ENCODE results near the gene CNIH2. TPM values are rescaled to one million over a fixed set of nuclear protein-coding genes. Genes with fewer than 3 reads are reported as not detected.

The CNIH2 gene
- total RNA-seq, 1 experiment from 2014 or later = 1.3 TPM

DNA sequence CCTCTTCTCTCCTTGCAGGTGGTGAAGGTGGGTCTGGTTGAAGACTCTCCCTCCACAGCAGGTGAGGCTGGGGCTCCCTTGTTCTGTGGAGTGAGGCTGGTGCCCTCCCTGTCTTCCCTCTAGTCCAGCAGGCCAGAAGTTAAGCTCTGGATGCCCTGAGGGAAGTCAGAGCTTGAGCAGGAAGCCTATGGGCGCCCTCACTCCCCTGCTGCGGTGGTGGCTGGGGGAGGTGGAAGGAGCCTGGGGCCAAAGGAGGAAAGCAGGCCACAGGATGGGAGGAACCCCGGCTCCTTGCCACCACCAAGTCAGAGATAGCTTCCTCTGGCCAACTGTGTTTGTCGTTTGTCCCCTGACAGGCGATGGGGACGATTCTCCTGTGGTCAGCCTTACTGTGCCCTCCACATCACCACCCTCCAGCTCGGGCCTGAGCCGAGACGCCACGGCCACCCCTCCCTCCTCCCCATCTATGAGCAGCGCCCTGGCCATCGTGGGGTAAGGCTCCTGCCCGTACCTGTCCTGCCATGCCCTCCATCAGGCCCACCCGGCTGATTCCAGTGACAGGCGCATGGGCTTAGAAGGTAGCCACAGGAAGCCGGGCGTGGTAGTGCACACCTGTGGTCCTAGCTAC lies 39.1 kb upstream of the CNIH2 start:
- H3K4me2 ChIP-seq (ENCODE audit: low read length) = no peak overlapping the region
- no peaks in the 10 kb centered on the region for H3K9me2 ChIP-seq (ENCODE audit: insufficient read depth)
- H3K27me3 ChIP-seq (ENCODE audit: insufficient read depth, low read length) = no peaks in the 10 kb centered on the region
- H3K4me3 ChIP-seq (replicated peaks in 1 of 2; ENCODE audit: low read depth in 1 of 2, low read length in 2 of 2) = no peak overlapping the region
- TF ChIP-seq EGR1 (IDR thresholded peaks at IDR 0.05; ENCODE audit: low read depth) (no peak), JUND (IDR thresholded peaks at IDR 0.05) (no peak), RAD21 (IDR thresholded peaks at IDR 0.05; ENCODE audit: low read depth) (no peak), CEBPB (IDR thresholded peaks at IDR 0.05; ENCODE audit: low read depth) (no peak), CBX3 (IDR thresholded peaks at IDR 0.05; ENCODE audit: low read depth) (no peak), FOSL1 (IDR thresholded peaks at IDR 0.05; ENCODE audit: low read depth) (no peak), POLR2A (IDR thresholded peaks at IDR 0.05; ENCODE audit: borderline replicate concordance, extremely low read depth, insufficient read depth, insufficient read length) (no peak), ZFX (IDR thresholded peaks at IDR 0.05) (no peak), TCF7L2 (IDR thresholded peaks at IDR 0.05; ENCODE audit: borderline replicate concordance, extremely low read depth, insufficient read depth, insufficient read length) (no peak), EZH2phosphoT487 (IDR thresholded peaks at IDR 0.05; ENCODE audit: borderline replicate concordance) (no peak), YY1 (IDR thresholded peaks at IDR 0.05; ENCODE audit: extremely low read depth, insufficient replicate concordance, low read depth, low read length) (no peak), ZNF274 (IDR thresholded peaks at IDR 0.05; ENCODE audit: low read depth, low read length) (no peak), POLR2AphosphoS5 (IDR thresholded peaks at IDR 0.05; ENCODE audit: low read depth, low read length) (no peak), EZH2 (IDR thresholded peaks at IDR 0.05) (no peak), SIN3A (IDR thresholded peaks at IDR 0.05; ENCODE audit: low read depth) (no peak), ELF1 (IDR thresholded peaks at IDR 0.05; ENCODE audit: borderline replicate concordance, low read depth) (no peak)
- TF ChIP-seq, protein P1, sequence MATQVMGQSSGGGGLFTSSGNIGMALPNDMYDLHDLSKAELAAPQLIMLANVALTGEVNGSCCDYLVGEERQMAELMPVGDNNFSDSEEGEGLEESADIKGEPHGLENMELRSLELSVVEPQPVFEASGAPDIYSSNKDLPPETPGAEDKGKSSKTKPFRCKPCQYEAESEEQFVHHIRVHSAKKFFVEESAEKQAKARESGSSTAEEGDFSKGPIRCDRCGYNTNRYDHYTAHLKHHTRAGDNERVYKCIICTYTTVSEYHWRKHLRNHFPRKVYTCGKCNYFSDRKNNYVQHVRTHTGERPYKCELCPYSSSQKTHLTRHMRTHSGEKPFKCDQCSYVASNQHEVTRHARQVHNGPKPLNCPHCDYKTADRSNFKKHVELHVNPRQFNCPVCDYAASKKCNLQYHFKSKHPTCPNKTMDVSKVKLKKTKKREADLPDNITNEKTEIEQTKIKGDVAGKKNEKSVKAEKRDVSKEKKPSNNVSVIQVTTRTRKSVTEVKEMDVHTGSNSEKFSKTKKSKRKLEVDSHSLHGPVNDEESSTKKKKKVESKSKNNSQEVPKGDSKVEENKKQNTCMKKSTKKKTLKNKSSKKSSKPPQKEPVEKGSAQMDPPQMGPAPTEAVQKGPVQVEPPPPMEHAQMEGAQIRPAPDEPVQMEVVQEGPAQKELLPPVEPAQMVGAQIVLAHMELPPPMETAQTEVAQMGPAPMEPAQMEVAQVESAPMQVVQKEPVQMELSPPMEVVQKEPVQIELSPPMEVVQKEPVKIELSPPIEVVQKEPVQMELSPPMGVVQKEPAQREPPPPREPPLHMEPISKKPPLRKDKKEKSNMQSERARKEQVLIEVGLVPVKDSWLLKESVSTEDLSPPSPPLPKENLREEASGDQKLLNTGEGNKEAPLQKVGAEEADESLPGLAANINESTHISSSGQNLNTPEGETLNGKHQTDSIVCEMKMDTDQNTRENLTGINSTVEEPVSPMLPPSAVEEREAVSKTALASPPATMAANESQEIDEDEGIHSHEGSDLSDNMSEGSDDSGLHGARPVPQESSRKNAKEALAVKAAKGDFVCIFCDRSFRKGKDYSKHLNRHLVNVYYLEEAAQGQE (IDR thresholded peaks at IDR 0.05; ENCODE audit: low read depth) = no peak
- TF ChIP-seq, protein P2, sequence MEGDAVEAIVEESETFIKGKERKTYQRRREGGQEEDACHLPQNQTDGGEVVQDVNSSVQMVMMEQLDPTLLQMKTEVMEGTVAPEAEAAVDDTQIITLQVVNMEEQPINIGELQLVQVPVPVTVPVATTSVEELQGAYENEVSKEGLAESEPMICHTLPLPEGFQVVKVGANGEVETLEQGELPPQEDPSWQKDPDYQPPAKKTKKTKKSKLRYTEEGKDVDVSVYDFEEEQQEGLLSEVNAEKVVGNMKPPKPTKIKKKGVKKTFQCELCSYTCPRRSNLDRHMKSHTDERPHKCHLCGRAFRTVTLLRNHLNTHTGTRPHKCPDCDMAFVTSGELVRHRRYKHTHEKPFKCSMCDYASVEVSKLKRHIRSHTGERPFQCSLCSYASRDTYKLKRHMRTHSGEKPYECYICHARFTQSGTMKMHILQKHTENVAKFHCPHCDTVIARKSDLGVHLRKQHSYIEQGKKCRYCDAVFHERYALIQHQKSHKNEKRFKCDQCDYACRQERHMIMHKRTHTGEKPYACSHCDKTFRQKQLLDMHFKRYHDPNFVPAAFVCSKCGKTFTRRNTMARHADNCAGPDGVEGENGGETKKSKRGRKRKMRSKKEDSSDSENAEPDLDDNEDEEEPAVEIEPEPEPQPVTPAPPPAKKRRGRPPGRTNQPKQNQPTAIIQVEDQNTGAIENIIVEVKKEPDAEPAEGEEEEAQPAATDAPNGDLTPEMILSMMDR (IDR thresholded peaks at IDR 0.05 in 2 of 3, conservative IDR thresholded peaks at IDR 0.05 in 1 of 3; ENCODE audit: borderline replicate concordance in 1 of 3, insufficient read depth in 1 of 3, low read depth in 2 of 3, low read length in 2 of 3) = no peak
- TF ChIP-seq, protein P3, sequence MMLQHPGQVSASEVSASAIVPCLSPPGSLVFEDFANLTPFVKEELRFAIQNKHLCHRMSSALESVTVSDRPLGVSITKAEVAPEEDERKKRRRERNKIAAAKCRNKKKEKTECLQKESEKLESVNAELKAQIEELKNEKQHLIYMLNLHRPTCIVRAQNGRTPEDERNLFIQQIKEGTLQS (IDR thresholded peaks at IDR 0.05) = no peak
- TF ChIP-seq, protein P4, sequence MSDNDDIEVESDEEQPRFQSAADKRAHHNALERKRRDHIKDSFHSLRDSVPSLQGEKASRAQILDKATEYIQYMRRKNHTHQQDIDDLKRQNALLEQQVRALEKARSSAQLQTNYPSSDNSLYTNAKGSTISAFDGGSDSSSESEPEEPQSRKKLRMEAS (IDR thresholded peaks at IDR 0.05) = no peak
- H3K27ac ChIP-seq (ENCODE audit: low read depth, low read length) = no peak overlapping the region
- POLR2A ChIA-PET = no interaction called here
- H3K9ac ChIP-seq (ENCODE audit: low read length) = no peak overlapping the region
- no TSS peak for BruUV-seq (replicated peaks)
- no peak overlapping the region for H2AFZ ChIP-seq (ENCODE audit: low read depth, low read length, poor library complexity, severe bottlenecking)
- DNase-seq (ENCODE audit: low read depth, low spot score) = no peak
- no peaks in the 10 kb centered on the region for H3K4me1 ChIP-seq (ENCODE audit: control insufficient read depth in 1 of 2, insufficient read depth in 2 of 2, low read length in 2 of 2)
- CTCF ChIA-PET = no interaction called here
- ATAC-seq = no peak
- peaks cover 4 to 8% of the 10 kb centered on the region in 2 experiments; a peak in 2 of 4 replicates for H3K36me3 ChIP-seq (ENCODE audit: control insufficient read depth in 1 of 2, insufficient read depth in 2 of 2, low read length in 2 of 2)
- H3K79me2 ChIP-seq (ENCODE audit: insufficient read depth, low read length) = no peaks in the 10 kb centered on the region
- H4K20me1 ChIP-seq (ENCODE audit: insufficient read depth) = no peaks in the 10 kb centered on the region
- no peaks in the 10 kb centered on the region for H3K9me3 ChIP-seq (ENCODE audit: control insufficient read depth in 1 of 2, insufficient read depth in 1 of 2, low read depth in 1 of 2, low read length in 2 of 2)
- intact Hi-C loops (cut with micrococcal nuclease) = no loop called here
- RAD21 ChIA-PET (ENCODE audit: low non-redundant PET in 1 of 2, low total read pairs in 2 of 2, uncharacterized antibody in 2 of 2, unreplicated experiment in 2 of 2) = no interaction called here

Data from HCT116 (cell line).